RPMI7951 (cell line): Measurements from ENCODE around the gene C12orf57. TPM values are rescaled to one million over a fixed set of nuclear protein-coding genes. Genes with fewer than 3 reads are reported as not detected.

Source experiments
- total RNA-seq: library from RNA; depleted of rRNA; stranded (reverse); fragments of >200 nt; shearing (Covaris generic); gene quantifications from 2 replicates; pipeline ENCODE4 v1.2.3, GENCODE V29; 2014; rRNA removed

Gene C12orf57
- total RNA-seq, 1 experiment from 2014 or later = 245 TPM

Other genes starting within 250 kb of the C12orf57 start
- 0.12 and 1.5 TPM in 2 replicates for gene PIANP, start 243.2 kb upstream of the C12orf57 start, total RNA-seq
- 61.0 and 63.3 TPM in 2 replicates for gene COPS7A, start 220.0 kb upstream of the C12orf57 start, total RNA-seq
- 178 and 215 TPM in 2 replicates for gene MLF2, start 190.9 kb upstream of the C12orf57 start, total RNA-seq
- gene PTMS, start 177.7 kb upstream of the C12orf57 start, total RNA-seq = 126 and 151 TPM in 2 replicates
- gene LAG3, start 171.5 kb upstream of the C12orf57 start, total RNA-seq = 0.10 and 0.12 TPM in 2 replicates
- 3.5 and 5.4 TPM in 2 replicates for gene CD4, start 154.5 kb upstream of the C12orf57 start, total RNA-seq
- 1.8 and 2.5 TPM in 2 replicates for gene GPR162, start 122.2 kb upstream of the C12orf57 start, total RNA-seq
- 26.9 and 27.3 TPM in 2 replicates for gene P3H3, start 115.6 kb upstream of the C12orf57 start, total RNA-seq
- 0.10 and 0.72 TPM in 2 replicates for gene GNB3, start 103.1 kb upstream of the C12orf57 start, total RNA-seq
- 171 and 198 TPM in 2 replicates for gene CDCA3, start 92.7 kb upstream of the C12orf57 start, total RNA-seq
- gene USP5, start 91.9 kb upstream of the C12orf57 start, total RNA-seq = 61.4 and 62.7 TPM in 2 replicates
- 2,274 and 2,388 TPM in 2 replicates for gene TPI1, start 76.5 kb upstream of the C12orf57 start, total RNA-seq
- 3.5 and 4.2 TPM in 2 replicates for gene SPSB2, start 70.7 kb upstream of the C12orf57 start, total RNA-seq
- gene LRRC23, start 39.2 kb upstream of the C12orf57 start, total RNA-seq = 4.9 and 5.4 TPM in 2 replicates
- 28.6 and 29.0 TPM in 2 replicates for gene ENO2, start 29.4 kb upstream of the C12orf57 start, total RNA-seq
- gene ATN1, start 16.1 kb upstream of the C12orf57 start, total RNA-seq = 3.8 and 6.1 TPM in 2 replicates
- gene RNU7-1, start 206 bp upstream of the C12orf57 start, total RNA-seq = not detected in 2 replicates
- 0.24 TPM in 1 of 2 replicates, not detected in the other for gene PTPN6, start 7.3 kb downstream of the C12orf57 start, total RNA-seq
- 263 and 303 TPM in 2 replicates for gene PHB2, start 26.6 kb downstream of the C12orf57 start, total RNA-seq
- 68.5 and 72.8 TPM in 2 replicates for gene EMG1, start 26.9 kb downstream of the C12orf57 start, total RNA-seq
- gene LPCAT3, start 74.5 kb downstream of the C12orf57 start, total RNA-seq = 14.8 and 15.5 TPM in 2 replicates
- 15.3 and 16.3 TPM in 2 replicates for gene C1S, start 116.7 kb downstream of the C12orf57 start, total RNA-seq
- gene C1R, start 148.4 kb downstream of the C12orf57 start, total RNA-seq = 20.4 and 29.3 TPM in 2 replicates
- 7.1 and 9.0 TPM in 2 replicates for gene C1RL, start 165.2 kb downstream of the C12orf57 start, total RNA-seq
- gene RBP5, start 184.9 kb downstream of the C12orf57 start, total RNA-seq = not detected in 2 replicates
- gene CLSTN3, start 186.3 kb downstream of the C12orf57 start, total RNA-seq = 4.5 and 7.3 TPM in 2 replicates
- gene PEX5, start 245.7 kb downstream of the C12orf57 start, total RNA-seq = 16.1 and 17.7 TPM in 2 replicates